GM19099 (cell line): ENCODE measurements around the gene SLC9A7.

Experiments used
- POLR2A ChIP-seq: IDR thresholded peaks from 3 replicates; pipeline ENCODE4 v1.6.1; 2011; ENCODE audit warnings: low read depth; ENCODE audit not compliant: insufficient read length; ENCODE audit errors: extremely low read depth

SLC9A7 gene

DNA sequence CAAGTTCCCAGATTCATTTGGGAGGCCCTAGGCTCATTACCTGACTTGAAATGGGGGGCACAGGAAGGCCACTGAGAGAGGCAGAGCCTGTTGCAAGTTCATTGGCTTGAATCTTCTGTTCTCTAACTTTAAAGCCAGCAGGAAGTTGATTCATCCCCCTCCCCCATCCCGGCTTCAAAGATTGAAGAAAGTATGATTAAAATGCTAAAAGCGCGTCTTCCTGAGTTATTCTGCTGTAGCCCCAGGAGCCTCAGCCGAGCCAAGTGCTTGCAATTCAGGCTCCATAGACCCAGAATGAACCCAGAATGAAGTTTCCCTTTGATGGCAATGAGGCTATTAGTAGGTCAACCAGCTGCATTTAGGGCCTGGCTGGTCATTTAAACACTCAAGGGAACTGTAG lies 170.7 kb downstream of the SLC9A7 start:
- TF ChIP-seq POLR2A, result no peak

DNA sequence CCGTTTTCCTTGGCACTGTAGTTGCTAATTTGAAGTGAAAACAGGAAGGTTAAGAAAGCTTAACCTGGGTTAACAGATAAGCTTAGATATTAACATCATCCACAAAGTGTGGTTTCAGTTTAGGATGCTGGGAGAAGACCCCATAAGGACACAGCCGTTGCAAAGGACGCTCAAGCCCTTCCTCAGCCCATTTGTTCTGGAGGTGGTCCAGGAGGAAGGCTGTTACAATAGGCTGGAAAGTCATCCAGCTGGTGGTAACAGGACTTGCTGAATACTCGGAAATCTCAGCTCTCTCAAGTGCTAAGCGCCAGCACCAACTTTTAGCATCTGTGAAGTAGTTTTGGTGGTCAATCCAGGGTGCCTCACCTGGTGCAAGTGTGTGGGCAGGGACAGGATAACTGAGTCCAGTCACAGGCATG lies 171.2 kb downstream of the SLC9A7 start:
- TF ChIP-seq POLR2A, result no peak

DNA sequence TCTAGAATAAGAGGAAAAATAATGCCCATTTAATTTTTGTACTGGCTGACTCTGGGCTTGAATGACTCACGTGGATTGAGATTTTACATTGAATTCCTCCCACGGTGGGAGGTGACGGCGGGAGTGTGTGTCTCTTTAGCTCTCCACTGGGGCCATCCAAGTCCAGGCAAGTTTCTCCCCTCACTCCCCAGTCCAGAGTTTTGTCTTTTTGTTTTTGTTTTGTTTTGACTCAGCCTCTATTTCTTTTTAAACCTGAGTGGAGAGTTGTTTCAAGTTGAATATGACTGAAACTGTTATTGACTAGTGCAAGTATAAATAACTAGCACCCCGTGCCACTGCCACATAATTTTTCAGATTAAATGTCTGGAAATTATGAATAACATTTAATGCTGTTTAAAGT lies 171.8 kb downstream of the SLC9A7 start:
- TF ChIP-seq POLR2A, result no peak

GRCh38 chrX:46584736-46585135 lies 174.2 kb downstream of the SLC9A7 start:
- TF ChIP-seq POLR2A, result no peak

DNA sequence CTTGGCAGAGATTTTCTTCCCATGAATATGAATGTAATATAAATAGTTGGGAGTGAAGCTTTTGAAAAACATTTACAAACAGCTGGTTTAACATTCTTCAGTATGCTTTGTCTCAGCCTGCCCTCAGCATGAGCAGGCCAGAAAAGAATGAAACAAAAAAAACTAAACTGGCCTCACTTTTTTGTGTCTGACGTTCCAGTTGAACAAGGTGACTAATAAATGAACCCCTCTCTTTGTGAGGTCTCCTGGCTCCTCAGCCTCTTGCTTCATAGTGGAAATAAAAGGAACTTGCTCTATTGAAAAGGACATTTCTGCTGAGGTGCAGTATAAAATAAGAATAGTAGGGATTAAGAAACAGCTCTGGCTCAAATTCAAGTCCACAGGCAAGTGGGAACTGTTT lies 176.0 kb downstream of the SLC9A7 start:
- TF ChIP-seq POLR2A, result no peak

- TF ChIP-seq POLR2A, result no peak
Observed at GRCh38 chrX:46582325-46582724, 176.6 kb downstream of the SLC9A7 start.

- TF ChIP-seq POLR2A, result no peak
Observed at GRCh38 chrX:46580613-46581012, 178.3 kb downstream of the SLC9A7 start.

DNA sequence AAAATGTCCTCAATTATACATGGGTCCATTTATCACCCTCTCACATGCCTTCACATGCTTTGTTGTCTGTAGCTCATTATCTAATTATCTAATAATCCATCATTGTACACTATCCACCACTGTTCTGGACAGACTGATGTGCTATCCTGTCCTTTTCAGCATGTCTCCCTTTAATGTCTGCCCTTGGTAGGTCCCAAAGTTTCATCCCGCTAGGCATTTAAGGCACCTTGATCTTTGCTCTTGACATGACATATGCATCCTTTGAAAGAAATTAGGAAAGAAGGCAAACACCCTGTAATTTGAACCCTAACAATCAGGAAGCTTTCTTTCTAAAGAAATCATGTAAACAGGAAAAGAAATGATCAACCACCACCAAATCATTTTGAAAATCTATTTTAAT lies 179.7 kb downstream of the SLC9A7 start:
- no peak for TF ChIP-seq POLR2A

DNA sequence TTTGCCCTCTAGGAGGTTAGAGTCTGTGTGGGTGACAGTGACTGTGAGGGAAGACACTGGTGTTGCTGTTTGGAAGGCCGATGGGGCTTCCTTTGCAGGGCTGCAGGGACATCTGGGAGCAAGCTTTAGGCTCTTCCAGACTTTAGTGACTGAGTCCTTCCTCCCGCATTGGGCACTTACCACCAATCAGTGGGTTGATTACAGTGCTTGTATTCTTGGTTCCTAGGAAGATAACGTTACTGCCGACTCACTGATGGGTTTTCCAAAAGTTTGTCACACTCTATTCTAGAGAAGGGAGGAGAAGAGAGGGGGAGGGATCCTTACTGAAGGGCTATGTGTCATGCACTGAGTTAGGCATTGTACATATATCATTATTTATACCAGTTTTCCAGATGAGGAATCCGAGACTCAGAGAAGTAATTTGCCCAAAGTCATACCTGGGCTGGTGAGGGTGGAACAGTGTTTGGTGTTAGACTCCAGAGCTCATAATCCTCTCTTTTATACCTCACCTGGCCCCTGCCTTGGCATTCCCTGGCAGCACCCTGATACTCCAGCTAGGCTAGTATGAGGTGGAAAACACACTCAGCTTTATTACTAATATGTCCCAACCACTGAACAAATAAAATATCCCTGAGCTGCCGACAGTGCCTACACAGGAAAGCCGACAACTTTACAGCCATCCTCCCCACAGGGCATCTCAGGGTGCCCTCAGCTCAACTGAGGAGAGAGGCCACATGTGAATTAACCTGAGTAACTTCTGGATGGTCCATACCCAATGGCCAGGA lies 181.5 kb downstream of the SLC9A7 start:
- TF ChIP-seq POLR2A, result no peak

GRCh38 chrX:46576458-46576857 lies 182.5 kb downstream of the SLC9A7 start:
- TF ChIP-seq POLR2A, result no peak

GRCh38 chrX:46575991-46576392 lies 182.9 kb downstream of the SLC9A7 start:
- TF ChIP-seq POLR2A, result no peak

- no peak for TF ChIP-seq POLR2A
Observed at GRCh38 chrX:46575586-46575985, 183.3 kb downstream of the SLC9A7 start.

DNA sequence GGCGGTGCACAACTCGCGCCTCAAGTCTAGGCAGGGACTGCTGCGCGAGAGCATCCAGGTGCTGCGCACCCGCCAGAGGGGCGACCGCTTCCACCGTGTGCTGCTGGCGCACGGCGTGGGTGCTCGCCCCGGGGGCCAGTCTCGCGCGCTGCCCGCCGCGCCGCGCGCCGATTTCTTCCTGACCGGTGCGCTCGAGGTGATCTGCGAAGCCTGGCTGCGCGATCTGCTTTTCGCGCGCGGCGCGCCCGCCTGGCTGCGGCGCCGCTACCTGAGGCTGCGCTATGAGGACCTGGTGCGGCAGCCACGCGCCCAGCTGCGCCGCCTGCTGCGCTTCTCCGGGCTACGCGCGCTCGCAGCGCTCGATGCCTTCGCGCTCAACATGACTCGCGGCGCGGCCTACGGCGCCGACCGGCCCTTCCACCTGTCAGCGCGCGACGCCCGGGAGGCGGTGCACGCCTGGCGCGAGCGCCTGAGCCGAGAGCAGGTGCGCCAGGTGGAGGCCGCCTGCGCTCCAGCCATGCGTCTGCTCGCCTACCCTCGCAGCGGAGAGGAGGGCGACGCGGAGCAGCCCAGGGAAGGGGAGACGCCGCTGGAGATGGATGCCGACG lies 184.0 kb downstream of the SLC9A7 start:
- no peak for TF ChIP-seq POLR2A

GRCh38 chrX:46573892-46574773 lies 184.8 kb downstream of the SLC9A7 start:
- peak; percentile 8 for TF ChIP-seq POLR2A

- TF ChIP-seq POLR2A, result peak; percentile 46
Observed at GRCh38 chrX:46573331-46573891, 185.5 kb downstream of the SLC9A7 start, which contains the start of gene CHST7. TSS of gene CHST7 (plus strand) at chrX:46573765. CDS start at chrX:46573932, 167 bp downstream.
